HCT116 (cell line): ENCODE data around the gene GYS1. TPM values are rescaled to one million over a fixed set of nuclear protein-coding genes. Genes with fewer than 3 reads are reported as not detected.
"Not testable (repeated sequence)": the region's sequence is repeated elsewhere in the genome, so short reads cannot be mapped to it uniquely, and the experiment has no call there.

Experiments used
- ATAC-seq: fragments of 200-7000 bp; cut with Tn5 transposase; 2 replicates; pipeline ENCODE4 v1.9.1; 2020; ENCODE audit warnings: mild to moderate bottlenecking, moderate library complexity
- BruUV-seq: library from RNA; stranded (reverse); fragments of 400-500 nt; replicated peaks from 2 replicates; lab custom pipeline; 2021; lab: Mats Ljungman, UMichigan
- CTCF ChIA-PET: fragments of 300-600 bp; sonication (Branson Sonifier 250); formaldehyde crosslinking; loops from one replicate; lab custom pipeline; 2021; ENCODE audit warnings: antibody characterized with exemption; lab: Charles Lee
- POLR2A ChIA-PET: fragments of 300-600, 350-600 bp; sonication (Branson Sonifier 250); formaldehyde crosslinking; loops from one replicate; lab custom pipeline; 2021; ENCODE audit warnings: antibody characterized with exemption; lab: Charles Lee
- RAD21 ChIA-PET, 2 experiments: fragments of 300-600 bp; sonication (Branson Sonifier 250); formaldehyde crosslinking; loops; one replicate each; lab custom pipeline; 2023; ENCODE audit warnings: low total read pairs in 2 of 2; ENCODE audit not compliant: uncharacterized antibody in 2 of 2, unreplicated experiment in 2 of 2, low non-redundant PET in 1 of 2; lab: Charles Lee
- DNase-seq: peaks from one replicate; pipeline ENCODE4 v3.0.0-alpha.2; 2010; ENCODE audit warnings: low read depth, low spot score
- H2AFZ ChIP-seq: fragments of 200-600 bp; shearing (Covaris generic), sonication (generic); 2 replicates; pipeline ENCODE4 v1.6.1; 2017; ENCODE audit warnings: low read depth, mixed run types, mixed read lengths, antibody characterized with exemption, low read length; ENCODE audit not compliant: poor library complexity, severe bottlenecking
- H3K27ac ChIP-seq: 2 replicates; pipeline ENCODE4 v1.5.1; 2012; ENCODE audit warnings: low read depth, low read length
- H3K27me3 ChIP-seq: fragments of 200-600 bp; sonication (generic); 2 replicates; pipeline ENCODE4 v1.6.1; 2016; ENCODE audit warnings: mixed run types, low read length, mixed read lengths; ENCODE audit not compliant: insufficient read depth
- H3K36me3 ChIP-seq, 2 experiments: fragments of 200-500 bp in 1 of 2; fragments of 200-600 bp in 1 of 2; sonication (Bioruptor generic) in 1 of 2; sonication (generic) in 1 of 2; 2 replicates each; pipeline versions ENCODE4 v1.5.1 to v1.6.1; 2014 to 2016; ENCODE audit warnings: low read length in 2 of 2, inconsistent platforms in 1 of 2, mixed read lengths in 1 of 2, mixed run types in 1 of 2; ENCODE audit not compliant: insufficient read depth in 2 of 2, control insufficient read depth in 1 of 2
- H3K4me1 ChIP-seq, 2 experiments: fragments of 200-600 bp in 1 of 2; sonication (generic) in 1 of 2; 2 replicates each; pipeline versions ENCODE4 v1.5.1 to v1.6.1; 2012 to 2017; ENCODE audit warnings: low read length in 2 of 2, inconsistent platforms in 1 of 2, mild to moderate bottlenecking in 1 of 2, mixed read lengths in 1 of 2, mixed run types in 1 of 2, moderate library complexity in 1 of 2; ENCODE audit not compliant: insufficient read depth in 2 of 2, control insufficient read depth in 1 of 2
- H3K4me2 ChIP-seq: fragments of 200-600 bp; sonication (generic); 2 replicates; pipeline ENCODE4 v1.6.1; 2017; ENCODE audit warnings: mixed run types, low read length, mixed read lengths
- H3K4me3 ChIP-seq, 2 experiments: fragments of 200-600 bp in 1 of 2; sonication (generic) in 1 of 2; replicated peaks in 1 of 2; 2 replicates each; pipeline ENCODE4 v1.5.1; 2011 to 2016; ENCODE audit warnings: low read length in 2 of 2, control low read depth in 1 of 2, low read depth in 1 of 2, mild to moderate bottlenecking in 1 of 2, mixed read lengths in 1 of 2, mixed run types in 1 of 2
- H3K79me2 ChIP-seq: fragments of 200-600 bp; sonication (generic); 2 replicates; pipeline ENCODE4 v1.6.1; 2017; ENCODE audit warnings: mild to moderate bottlenecking, mixed run types, low read length, moderate library complexity, mixed read lengths; ENCODE audit not compliant: insufficient read depth
- H3K9ac ChIP-seq: fragments of 200-600 bp; sonication (generic); 2 replicates; pipeline ENCODE4 v1.6.1; 2016; ENCODE audit warnings: low read length, mixed read lengths
- H3K9me2 ChIP-seq: fragments of 200-600 bp; sonication (generic), shearing (Covaris generic); 2 replicates; pipeline ENCODE4 v1.6.1; 2017; ENCODE audit warnings: mixed run types, mild to moderate bottlenecking, moderate library complexity; ENCODE audit not compliant: insufficient read depth
- H3K9me3 ChIP-seq, 2 experiments: fragments of 200-500 bp in 1 of 2; fragments of 200-600 bp in 1 of 2; sonication (Bioruptor generic) in 1 of 2; sonication (generic) in 1 of 2; 2 replicates each; pipeline ENCODE4 v1.6.1; 2014 to 2017; ENCODE audit warnings: low read length in 2 of 2, mixed read lengths in 2 of 2, inconsistent platforms in 1 of 2, low read depth in 1 of 2, mild to moderate bottlenecking in 1 of 2, mixed run types in 1 of 2, moderate library complexity in 1 of 2; ENCODE audit not compliant: control insufficient read depth in 1 of 2, insufficient read depth in 1 of 2
- H4K20me1 ChIP-seq: fragments of 200-600 bp; sonication (generic), shearing (Covaris generic); 2 replicates; pipeline ENCODE4 v1.6.1; 2017; ENCODE audit warnings: mixed run types, mild to moderate bottlenecking, moderate library complexity; ENCODE audit not compliant: insufficient read depth
- CTCF ChIP-seq, 3 experiments: fragments of 200-600 bp in 1 of 3; sonication (generic) in 1 of 3; IDR thresholded peaks in 2 of 3; conservative IDR thresholded peaks in 1 of 3; 2 replicates each; pipeline ENCODE4 v1.5.1; 2012 to 2017; ENCODE audit warnings: low read depth in 2 of 3, low read length in 2 of 3, antibody characterized with exemption in 1 of 3, borderline replicate concordance in 1 of 3, control low read depth in 1 of 3, mild to moderate bottlenecking in 1 of 3, mixed read lengths in 1 of 3, mixed run types in 1 of 3, moderate library complexity in 1 of 3; ENCODE audit not compliant: insufficient read depth in 1 of 3
- MAX ChIP-seq: IDR thresholded peaks from 2 replicates; pipeline ENCODE4 v1.6.1; 2012
- RAD21 ChIP-seq: IDR thresholded peaks from 2 replicates; pipeline ENCODE4 v1.6.1; 2012; ENCODE audit warnings: low read depth, mild to moderate bottlenecking
- SP1 ChIP-seq: IDR thresholded peaks from 2 replicates; pipeline ENCODE4 v1.6.1; 2012; ENCODE audit warnings: low read depth
- TCF7L2 ChIP-seq: IDR thresholded peaks from 2 replicates; pipeline ENCODE4 v1.7.0; 2011; ENCODE audit warnings: borderline replicate concordance, inconsistent platforms; ENCODE audit not compliant: insufficient read depth, insufficient read length; ENCODE audit errors: extremely low read depth
- YY1 ChIP-seq: IDR thresholded peaks from 2 replicates; pipeline ENCODE4 v1.6.1; 2011; ENCODE audit warnings: low read length, low read depth, moderate library complexity, mild to moderate bottlenecking; ENCODE audit not compliant: insufficient replicate concordance; ENCODE audit errors: extremely low read depth
- intact Hi-C: fragments of 100-400 bp; cut with micrococcal nuclease; formaldehyde crosslinking; loops from 2 replicates; pipeline ENCODE4 v1.10.0; 2022
- total RNA-seq: library from RNA; stranded (reverse); gene quantifications from one replicate; pipeline ENCODE4 v1.2.1, GENCODE V29; 2021; ENCODE audit not compliant: unreplicated experiment

Gene GYS1
- total RNA-seq, 1 experiment from 2014 or later: 50.7 TPM

DNA sequence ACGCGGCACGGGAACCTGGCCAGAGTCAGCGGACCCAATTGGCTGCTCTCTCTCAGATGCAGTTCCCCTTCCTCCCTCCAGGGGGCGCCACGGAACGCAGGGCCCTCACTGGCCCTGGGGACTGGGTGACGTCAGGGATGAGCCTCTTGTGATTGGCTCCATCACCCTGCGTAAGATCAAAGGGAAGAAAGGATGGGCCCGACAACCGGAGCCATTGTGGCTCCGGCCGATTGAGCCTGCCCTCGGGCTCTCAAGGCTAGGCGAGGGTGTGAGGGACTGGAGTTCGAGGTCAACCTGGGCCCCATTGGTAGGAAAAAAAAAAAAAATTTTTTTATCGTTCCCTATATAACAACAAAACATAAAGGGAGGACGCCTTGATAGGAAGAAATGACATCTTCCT is 43.7 kb upstream of the GYS1 start, which contains the start of gene CGB1:
TSS of gene CGB1 (minus strand) at position 81 of the 400 bp plus-strand sequence. CDS start 184 bp downstream, outside the sequence.
- TF ChIP-seq CTCF (IDR thresholded peaks at IDR 0.05 in 2 of 3, conservative IDR thresholded peaks at IDR 0.05 in 1 of 3; ENCODE audit: borderline replicate concordance in 1 of 3, insufficient read depth in 1 of 3, low read depth in 2 of 3, low read length in 2 of 3) (peak; percentile 40 to 93 (median 83); a peak in 5 of 6 replicates), RAD21 (peak; percentile 59), TCF7L2 (peak; percentile 98), SP1 (0 out of 2 replicates have a peak, but pooled peaks have one; percentile 23)
- RAD21 ChIA-PET, H4K20me1 ChIP-seq, BruUV-seq, H3K36me3 ChIP-seq, H3K79me2 ChIP-seq, intact Hi-C loops, POLR2A ChIA-PET, H3K9me3 ChIP-seq, DNase-seq, H3K9ac ChIP-seq, H2AFZ ChIP-seq, H3K27me3 ChIP-seq, CTCF ChIA-PET, H3K4me3 ChIP-seq, H3K9me2 ChIP-seq, H3K27ac ChIP-seq: not testable (repeated sequence)
- H3K4me2 ChIP-seq: peak within 1 kb of the TSS; percentile 28; the same call in 1 of the 2 replicates
- H3K4me1 ChIP-seq: peaks cover 15 to 31% of the 10 kb centered on the region in 2 experiments
- ATAC-seq: peak; percentile 69

- ATAC-seq: peak; percentile 94
- H2AFZ ChIP-seq, H3K36me3 ChIP-seq, H3K9me3 ChIP-seq, H3K79me2 ChIP-seq, H3K27ac ChIP-seq, intact Hi-C loops, H3K4me1 ChIP-seq, POLR2A ChIA-PET, H3K9me2 ChIP-seq, RAD21 ChIA-PET, H3K27me3 ChIP-seq, H4K20me1 ChIP-seq, H3K9ac ChIP-seq, BruUV-seq: not testable (repeated sequence)
- CTCF ChIA-PET: interaction anchor here (0.6 to 1.5 kb wide), 5 partner anchors 12 to 54 kb away, joined by 3 to 8 read pairs (median 3); partner anchors contain the start of genes CGB7, GYS1 and RUVBL2
- peak within 1 kb of the TSS; percentile 31 to 44 for H3K4me3 ChIP-seq
- H3K4me2 ChIP-seq: peak within 1 kb of the TSS; percentile 51
- TF ChIP-seq YY1 (peak; percentile 34), RAD21 (peak; percentile 28; the same call in 1 of the 2 replicates), CTCF (IDR thresholded peaks at IDR 0.05 in 2 of 3, conservative IDR thresholded peaks at IDR 0.05 in 1 of 3; ENCODE audit: borderline replicate concordance in 1 of 3, insufficient read depth in 1 of 3, low read depth in 2 of 3, low read length in 2 of 3) (peak; percentile 28 to 71 (median 69); a peak in 5 of 6 replicates), TCF7L2 (peak; percentile 58), MAX (peak; percentile 51; the same call in 1 of the 2 replicates)
- TF ChIP-seq, all 23 proteins: peak for 5; not testable (repeated sequence) for 18
- DNase-seq: peak; percentile 86
These were observed 38.7 kb upstream of the GYS1 start, which contains the start of gene CGB2 for GRCh38 chr19:49031642-49032301. Gene CGB2 (plus strand): TSS chr19:49031890. CDS start chr19:49032096, 206 bp downstream.
